CD14-positive monocyte (primary cell): ENCODE measurements around the gene ATOH8. TPM values are rescaled to one million over a fixed set of nuclear protein-coding genes. Genes with fewer than 3 reads are reported as not detected.

ENCODE experiments used
- DNase-seq, 3 donors: peaks; one replicate each; pipeline ENCODE4 v3.0.0-alpha.2; 2011 to 2022
- H2AFZ ChIP-seq: 2 replicates; pipeline ENCODE4 v1.6.0; 2012; ENCODE audit warnings: mild to moderate bottlenecking, low read depth, low read length, inconsistent platforms; ENCODE audit not compliant: insufficient read depth, poor library complexity, severe bottlenecking
- H3K27ac ChIP-seq, 2 donors: 1 replicate in 1 of 2; 2 replicates in 1 of 2; pipeline ENCODE4 v1.5.1; 2012 to 2013; ENCODE audit warnings: low read length in 2 of 2, control low read depth in 1 of 2, inconsistent platforms in 1 of 2, low read depth in 1 of 2, mild to moderate bottlenecking in 1 of 2
- H3K27me3 ChIP-seq, 2 donors: one replicate each; pipeline versions ENCODE4 v1.6.0 to v1.6.1; 2011 to 2013; ENCODE audit warnings: low read length in 2 of 2; ENCODE audit not compliant: control insufficient read depth in 2 of 2, insufficient read depth in 2 of 2
- H3K36me3 ChIP-seq, 2 donors: replicated peaks in 1 of 2; 1 replicate in 1 of 2; 2 replicates in 1 of 2; pipeline versions ENCODE4 v1.5.1 to v1.6.1; 2012 to 2013; ENCODE audit warnings: low read length in 2 of 2, control low read depth in 1 of 2, inconsistent platforms in 1 of 2, mild to moderate bottlenecking in 1 of 2; ENCODE audit not compliant: insufficient read depth in 2 of 2, control insufficient read depth in 1 of 2
- H3K4me1 ChIP-seq, 2 donors: 1 replicate in 1 of 2; 2 replicates in 1 of 2; pipeline versions ENCODE4 v1.5.1 to v1.6.1; 2012 to 2013; ENCODE audit warnings: low read length in 2 of 2, control low read depth in 1 of 2, inconsistent platforms in 1 of 2, mild to moderate bottlenecking in 1 of 2, moderate library complexity in 1 of 2; ENCODE audit not compliant: insufficient read depth in 2 of 2, control insufficient read depth in 1 of 2
- H3K4me2 ChIP-seq: replicated peaks from 2 replicates; pipeline ENCODE3; 2012; ENCODE audit warnings: low read length, moderate library complexity, mild to moderate bottlenecking; ENCODE audit not compliant: poor library complexity, severe bottlenecking; ENCODE audit errors: extremely low read depth
- H3K4me3 ChIP-seq, 3 experiments: fragments of 200-600 bp in 1 of 3; sonication (generic) in 1 of 3; replicated peaks in 1 of 3; 1 replicate in 2 of 3; 2 replicates in 1 of 3; pipeline ENCODE4 v1.5.1; 2011 to 2013; ENCODE audit warnings: low read length in 3 of 3, mild to moderate bottlenecking in 3 of 3, control low read depth in 2 of 3, low read depth in 2 of 3, inconsistent platforms in 1 of 3, moderate library complexity in 1 of 3
- H3K79me2 ChIP-seq: 2 replicates; pipeline ENCODE4 v1.6.0; 2012; ENCODE audit warnings: mild to moderate bottlenecking, control low read depth, inconsistent platforms, low read length, moderate library complexity; ENCODE audit not compliant: insufficient read depth
- H3K9ac ChIP-seq: 2 replicates; pipeline ENCODE4 v1.6.0; 2017; ENCODE audit warnings: low read length, mild to moderate bottlenecking; ENCODE audit not compliant: insufficient read depth, poor library complexity, severe bottlenecking
- H3K9me3 ChIP-seq, 2 donors: replicated peaks in 1 of 2; 1 replicate in 1 of 2; 2 replicates in 1 of 2; pipeline versions ENCODE4 v1.5.1 to v1.6.1; 2012 to 2013; ENCODE audit warnings: low read length in 2 of 2, control low read depth in 1 of 2; ENCODE audit not compliant: control insufficient read depth in 1 of 2, insufficient read depth in 1 of 2
- H4K20me1 ChIP-seq: 2 replicates; pipeline ENCODE4 v1.6.0; 2012; ENCODE audit warnings: mild to moderate bottlenecking, low read length, control low read depth, moderate library complexity; ENCODE audit not compliant: insufficient read depth
- H3K27ac Mint-ChIP-seq, 7 donors: one replicate each; pipeline ENCODE4 v1.8.0; 2020; ENCODE audit warnings: mild to moderate bottlenecking in 7 of 7, mixed read lengths in 7 of 7, moderate library complexity in 6 of 7, inconsistent platforms in 2 of 7
- H3K27me3 Mint-ChIP-seq, 3 donors: one replicate each; pipeline ENCODE4 v1.8.0; 2021 to 2022; ENCODE audit warnings: low read depth in 3 of 3, mild to moderate bottlenecking in 3 of 3, mixed read lengths in 3 of 3, moderate library complexity in 3 of 3, inconsistent platforms in 1 of 3
- H3K36me3 Mint-ChIP-seq, 2 donors: one replicate each; pipeline ENCODE4 v1.8.0; 2020; ENCODE audit warnings: mixed read lengths in 2 of 2, inconsistent platforms in 1 of 2, mild to moderate bottlenecking in 1 of 2
- H3K4me1 Mint-ChIP-seq: one replicate; pipeline ENCODE4 v1.8.0; 2020; ENCODE audit warnings: mild to moderate bottlenecking, mixed read lengths
- H3K4me3 Mint-ChIP-seq, 2 donors: one replicate each; pipeline ENCODE4 v1.8.0; 2020; ENCODE audit warnings: mild to moderate bottlenecking in 2 of 2, mixed read lengths in 2 of 2, moderate library complexity in 1 of 2
- H3K9me3 Mint-ChIP-seq, 7 donors: one replicate each; pipeline ENCODE4 v1.8.0; 2020 to 2022; ENCODE audit warnings: mixed read lengths in 7 of 7, mild to moderate bottlenecking in 6 of 7, moderate library complexity in 6 of 7, inconsistent platforms in 2 of 7
- CTCF ChIP-seq: fragments of 200-600 bp; IDR thresholded peaks from one replicate; pipeline ENCODE4 v1.8.0; 2022; ENCODE audit warnings: antibody characterized with exemption, mild to moderate bottlenecking
- WGBS: methylation state at CpG from one replicate; pipeline ENCODE4 v1.1.5; 2013; ENCODE audit warnings: missing lambda C conversion rate; ENCODE audit not compliant: insufficient coverage; 5-methylcytosine and 5-hydroxymethylcytosine counted together
- intact Hi-C, 2 donors: fragments of 100-400 bp; cut with micrococcal nuclease; formaldehyde crosslinking; loops; one replicate each; pipeline versions ENCODE4 v1.15.0 to v1.15.1; 2023
- polyA plus RNA-seq, 3 donors: library from polyadenylated mRNA; depleted of rRNA in 1 of 3; unstranded in 2 of 3; stranded (reverse) in 1 of 3; fragments of 300-500 nt in 2 of 3; fragments of >200 nt in 1 of 3; fragmentation: Illumina TruSeq in 2 of 3; gene quantifications; 1 replicate in 2 of 3; 2 replicates in 1 of 3; pipeline ENCODE4 v1.2.3, GENCODE V29; 2012 to 2021

Gene ATOH8
- polyA plus RNA-seq, 3 donors: 2.0 to 3.9 (median 2.1) TPM

DNA sequence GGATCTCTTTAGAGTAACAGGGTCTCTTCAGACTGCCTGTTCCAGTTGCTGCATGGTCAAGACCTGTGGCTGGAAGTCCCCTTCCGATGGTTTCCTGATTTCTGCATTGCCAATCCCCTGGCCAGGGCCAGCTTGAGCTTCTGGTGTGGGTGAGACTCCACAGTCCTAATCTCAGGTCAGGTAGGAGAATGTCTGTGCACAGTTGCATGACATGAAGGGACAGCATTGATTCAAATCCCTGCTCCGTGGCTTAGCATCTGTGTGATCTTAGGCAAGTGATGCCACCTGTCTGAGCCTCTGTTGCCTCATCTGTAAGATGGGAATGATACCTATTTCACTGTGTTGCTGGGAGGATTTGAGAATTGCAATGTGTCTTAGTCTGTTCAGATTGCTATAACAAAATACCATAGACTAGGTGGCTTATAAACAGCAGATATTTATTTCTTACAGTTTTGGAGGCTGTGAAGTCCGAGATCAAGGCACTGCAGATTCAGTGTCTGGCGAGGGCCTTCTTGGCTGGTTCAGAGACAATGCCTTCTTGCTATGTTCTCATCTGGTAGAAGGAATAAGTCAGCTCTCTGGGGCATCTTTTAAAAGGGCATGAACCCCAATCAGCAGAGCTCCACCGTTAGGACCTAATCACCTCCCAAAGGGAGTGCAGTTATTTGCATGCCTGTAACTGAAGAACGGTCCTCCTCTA is 66.2 kb downstream of the ATOH8 start:
- Mint-ChIP-seq H3K36me3 (no peaks in the 10 kb centered on the region), H3K4me1 (peaks cover 4% of the 10 kb centered on the region), H3K9me3 (no peaks in the 10 kb centered on the region), H3K27me3 (peaks cover 9 to 16% (median 9%) of the 10 kb centered on the region in 3 donors), H3K4me3 (no peak overlapping the region), H3K27ac (no peak overlapping the region)
- Histone ChIP-seq H4K20me1 (no peaks in the 10 kb centered on the region), H3K27me3 (peaks cover 0 to 2% of the 10 kb centered on the region in 2 donors), H3K36me3 (no peaks in the 10 kb centered on the region), H3K79me2 (no peaks in the 10 kb centered on the region), H3K4me2 (no peak overlapping the region), H3K4me1 (no peaks in the 10 kb centered on the region), H3K9ac (no peak overlapping the region), H2AFZ (no peak overlapping the region), H3K27ac (no peak overlapping the region), H3K9me3 (no peaks in the 10 kb centered on the region), H3K4me3 (no peak overlapping the region)
- intact Hi-C loops: no loop called here
- WGBS: 100% methylated on average over 2 of the region's 6 CpGs
- TF ChIP-seq CTCF: no peak
- DNase-seq: no peak

GRCh38 chr2:85822766-85823165 is 69.0 kb downstream of the ATOH8 start:
- no peak overlapping the region for H3K9ac ChIP-seq
- no peak for DNase-seq
- H3K79me2 ChIP-seq: no peaks in the 10 kb centered on the region
- H3K27me3 Mint-ChIP-seq: peaks cover 5 to 14% (median 5%) of the 10 kb centered on the region in 3 donors
- no peaks in the 10 kb centered on the region for H3K9me3 ChIP-seq
- no peak overlapping the region for H2AFZ ChIP-seq
- no peak for TF ChIP-seq CTCF
- H3K4me1 ChIP-seq: peaks cover 2 to 4% of the 10 kb centered on the region in 2 donors
- H3K4me3 ChIP-seq: no peak overlapping the region
- H3K27me3 ChIP-seq: peaks cover 0 to 2% of the 10 kb centered on the region in 2 donors
- no peaks in the 10 kb centered on the region for H3K36me3 ChIP-seq
- WGBS: 82% methylated on average over 2 of the region's 5 CpGs
- intact Hi-C loops: no loop called here
- no peak overlapping the region for H3K4me3 Mint-ChIP-seq
- H4K20me1 ChIP-seq: no peaks in the 10 kb centered on the region
- H3K27ac ChIP-seq: no peak overlapping the region
- H3K36me3 Mint-ChIP-seq: no peaks in the 10 kb centered on the region
- no peak overlapping the region for H3K4me2 ChIP-seq
- no peaks in the 10 kb centered on the region for H3K9me3 Mint-ChIP-seq
- H3K4me1 Mint-ChIP-seq: peaks cover 10% of the 10 kb centered on the region
- no peak overlapping the region for H3K27ac Mint-ChIP-seq
